DOHH2 (cell line): ENCODE data around the gene GPC6.

ENCODE experiments used
- CTCF ChIP-seq: fragments of 200-600 bp; sonication (generic); IDR thresholded peaks from one replicate; pipeline ENCODE4 v1.5.1; 2014; ENCODE audit warnings: antibody characterized with exemption, mild to moderate bottlenecking, low read depth, low read length; ENCODE audit not compliant: poor library complexity, severe bottlenecking
- EZH2phosphoT487 ChIP-seq: fragments of 200-600 bp; sonication (generic); IDR thresholded peaks from 2 replicates; pipeline ENCODE4 v1.6.1; 2017; ENCODE audit warnings: borderline replicate concordance, mild to moderate bottlenecking, antibody characterized with exemption, low read length, moderate library complexity, mixed read lengths

DNA sequence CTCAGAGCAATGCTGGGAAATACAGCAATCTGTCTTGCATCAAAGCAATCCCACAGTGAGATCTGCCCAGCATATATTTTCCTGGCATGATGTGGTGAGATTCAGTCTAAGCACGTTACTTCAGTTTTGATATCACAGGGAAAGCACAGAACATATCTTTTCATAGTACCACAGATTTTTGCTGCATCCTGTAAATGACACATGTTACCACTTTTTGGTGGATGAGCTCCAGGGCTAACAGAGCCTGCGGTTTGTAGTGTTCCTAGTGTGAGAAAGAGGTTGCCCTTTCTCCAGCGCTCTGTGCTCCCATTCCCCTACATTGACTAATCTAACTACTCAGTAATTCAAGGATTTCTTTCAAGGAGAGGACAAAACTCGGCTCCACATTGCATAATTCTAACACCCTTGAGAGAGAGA lies 409.0 kb downstream of the GPC6 start:
- no peak for TF ChIP-seq CTCF
- TF ChIP-seq EZH2phosphoT487 = no peak
